ENCODE data around the gene DPYD.
A peak's percentile ranks its signal among the peaks of the same experiment; 100 is the strongest.

Gene DPYD

GRCh38 chr1:97834899-97835298 lies 85.9 kb downstream of the DPYD start:
- DNase-seq, result no peak

GRCh38 chr1:97833881-97834280 lies 87.0 kb downstream of the DPYD start:
- DNase-seq, result no peak

GRCh38 chr1:97832481-97832880 lies 88.4 kb downstream of the DPYD start:
- peak; percentile 54 for DNase-seq

GRCh38 chr1:97827887-97828286 lies 92.9 kb downstream of the DPYD start:
- DNase-seq, result no peak

GRCh38 chr1:97826820-97827219 lies 94.0 kb downstream of the DPYD start:
- no peak for DNase-seq

- no peak for DNase-seq
Observed at GRCh38 chr1:97824624-97825023, 96.2 kb downstream of the DPYD start.

GRCh38 chr1:97824200-97824599 lies 96.6 kb downstream of the DPYD start:
- DNase-seq, result no peak

- DNase-seq, result no peak
Observed at GRCh38 chr1:97820470-97821188, 100.2 kb downstream of the DPYD start.

- no peak for DNase-seq
Observed at GRCh38 chr1:97816927-97817326, 103.9 kb downstream of the DPYD start.

- DNase-seq, result no peak
Observed at GRCh38 chr1:97814804-97815203, 106.0 kb downstream of the DPYD start.

GRCh38 chr1:97814121-97814520 lies 106.7 kb downstream of the DPYD start:
- DNase-seq, result no peak

- DNase-seq, result no peak
Observed at GRCh38 chr1:97812076-97812475, 108.8 kb downstream of the DPYD start.

- DNase-seq, result no peak
Observed at GRCh38 chr1:97806996-97807520, 113.8 kb downstream of the DPYD start.

GRCh38 chr1:97806326-97806725 lies 114.5 kb downstream of the DPYD start:
- no peak for DNase-seq

GRCh38 chr1:97805093-97805492 lies 115.7 kb downstream of the DPYD start:
- no peak for DNase-seq

GRCh38 chr1:97803026-97803425 lies 117.8 kb downstream of the DPYD start:
- DNase-seq, result no peak

GRCh38 chr1:97802011-97802410 lies 118.8 kb downstream of the DPYD start:
- DNase-seq, result no peak

- no peak for DNase-seq
Observed at GRCh38 chr1:97797403-97798183, 123.2 kb downstream of the DPYD start.

- DNase-seq, result no peak
Observed at GRCh38 chr1:97796711-97797110, 124.1 kb downstream of the DPYD start.

GRCh38 chr1:97792655-97793054 lies 128.2 kb downstream of the DPYD start:
- DNase-seq, result no peak

- no peak for DNase-seq
Observed at GRCh38 chr1:97791251-97791650, 129.6 kb downstream of the DPYD start.

- DNase-seq, result no peak
Observed at GRCh38 chr1:97787231-97787630, 133.6 kb downstream of the DPYD start.

- DNase-seq, result no peak
Observed at GRCh38 chr1:97784661-97785060, 136.2 kb downstream of the DPYD start.

GRCh38 chr1:97783751-97784150 lies 137.1 kb downstream of the DPYD start:
- DNase-seq, result no peak
